Upper lobe of left lung (tissue), 4 donors: Measurements from ENCODE around the gene DYNC2LI1.

Experiments used
- CTCF ChIP-seq, 6 experiments: fragments of 450-650 bp in 4 of 6; fragments of 200-600 bp in 2 of 6; sonication (generic) in 2 of 6; IDR thresholded peaks; one replicate each; pipeline ENCODE4 v1.5.1; 2016 to 2019; ENCODE audit warnings: antibody characterized with exemption in 6 of 6
- EP300 ChIP-seq, 4 donors: sonication (generic); formaldehyde crosslinking; IDR thresholded peaks; one replicate each; pipeline ENCODE4 v1.5.1; 2017; ENCODE audit warnings: antibody characterized with exemption in 4 of 4, control low read depth in 2 of 4
- POLR2A ChIP-seq, 4 donors: fragments of 450-650 bp; IDR thresholded peaks; one replicate each; pipeline ENCODE4 v1.5.1; 2016 to 2017; ENCODE audit warnings: antibody characterized with exemption in 4 of 4, mild to moderate bottlenecking in 2 of 4

GRCh38 chr2:43851011-43851980, 77.5 kb downstream of the DYNC2LI1 start:
- TF ChIP-seq POLR2A (IDR thresholded peaks at IDR 0.05) (no peak), CTCF (IDR thresholded peaks at IDR 0.05) (no peak), EP300 (IDR thresholded peaks at IDR 0.05) (no peak)
